ENCODE results near the gene TAF1B. TPM values are rescaled to one million over a fixed set of nuclear protein-coding genes. Genes with fewer than 3 reads are reported as not detected.

The TAF1B gene
- total RNA-seq, 2 donors from 2014 or later: 17.8 to 23.7 TPM

- Mint-ChIP-seq H3K27me3 (ENCODE audit: low read depth) (no peaks in the 10 kb centered on the region), H3K4me3 (peak overlapping the region; percentile 50 to 61), H3K27ac (peak overlapping the region; percentile 85), H3K4me1 (ENCODE audit: low read depth) (peaks cover 24% of the 10 kb centered on the region), H3K9me3 (no peaks in the 10 kb centered on the region), H3K36me3 (ENCODE audit: insufficient read depth in 2 of 2) (no peaks in the 10 kb centered on the region)
- ATAC-seq (replicated peaks in 1 of 2): peak in 1 of 2 donors; percentile 82
- no peak for DNase-seq
Observed at GRCh38 chr2:9965119-9965822, 122.0 kb downstream of the TAF1B start.

- ATAC-seq (replicated peaks in 1 of 2): no peak
- H3K9me3 Mint-ChIP-seq: no peaks in the 10 kb centered on the region
- peaks cover 24% of the 10 kb centered on the region for H3K4me1 Mint-ChIP-seq (ENCODE audit: low read depth)
- H3K27me3 Mint-ChIP-seq (ENCODE audit: low read depth): no peaks in the 10 kb centered on the region
- H3K27ac Mint-ChIP-seq: no peak overlapping the region
- no peaks in the 10 kb centered on the region for H3K36me3 Mint-ChIP-seq (ENCODE audit: insufficient read depth in 2 of 2)
- DNase-seq: no peak
- no peak overlapping the region for H3K4me3 Mint-ChIP-seq
Observed at GRCh38 chr2:9966491-9967022, 123.3 kb downstream of the TAF1B start.

- Mint-ChIP-seq H3K4me3 (no peak overlapping the region), H3K36me3 (ENCODE audit: insufficient read depth in 2 of 2) (no peaks in the 10 kb centered on the region), H3K4me1 (ENCODE audit: low read depth) (peaks cover 24% of the 10 kb centered on the region), H3K27ac (no peak overlapping the region), H3K9me3 (no peaks in the 10 kb centered on the region), H3K27me3 (ENCODE audit: low read depth) (no peaks in the 10 kb centered on the region)
- DNase-seq (no peak), ATAC-seq (replicated peaks in 1 of 2) (no peak)
Observed at GRCh38 chr2:9967053-9967775, 123.9 kb downstream of the TAF1B start.

GRCh38 chr2:9968553-9969497 lies 125.6 kb downstream of the TAF1B start:
- DNase-seq: no peak
- H3K9me3 Mint-ChIP-seq: no peaks in the 10 kb centered on the region
- H3K36me3 Mint-ChIP-seq (ENCODE audit: insufficient read depth in 2 of 2): no peaks in the 10 kb centered on the region
- H3K27ac Mint-ChIP-seq: no peak overlapping the region
- no peak for ATAC-seq (replicated peaks in 1 of 2)
- no peak overlapping the region for H3K4me3 Mint-ChIP-seq
- no peaks in the 10 kb centered on the region for H3K27me3 Mint-ChIP-seq (ENCODE audit: low read depth)
- H3K4me1 Mint-ChIP-seq (ENCODE audit: low read depth): peaks cover 35% of the 10 kb centered on the region

- no peak overlapping the region for H3K27ac Mint-ChIP-seq
- peaks cover 40% of the 10 kb centered on the region for H3K4me1 Mint-ChIP-seq (ENCODE audit: low read depth)
- no peaks in the 10 kb centered on the region for H3K27me3 Mint-ChIP-seq (ENCODE audit: low read depth)
- DNase-seq (no peak), ATAC-seq (replicated peaks in 1 of 2) (no peak)
- no peaks in the 10 kb centered on the region for H3K9me3 Mint-ChIP-seq
- H3K36me3 Mint-ChIP-seq (ENCODE audit: insufficient read depth in 2 of 2): no peaks in the 10 kb centered on the region
- H3K4me3 Mint-ChIP-seq: no peak overlapping the region
Observed at GRCh38 chr2:9970200-9971044, 127.1 kb downstream of the TAF1B start.

GRCh38 chr2:9971105-9971818 lies 128.0 kb downstream of the TAF1B start:
- DNase-seq (no peak), ATAC-seq (replicated peaks in 1 of 2) (no peak)
- Mint-ChIP-seq H3K27ac (no peak overlapping the region), H3K36me3 (ENCODE audit: insufficient read depth in 2 of 2) (no peaks in the 10 kb centered on the region), H3K9me3 (no peaks in the 10 kb centered on the region), H3K4me1 (ENCODE audit: low read depth) (peaks cover 43% of the 10 kb centered on the region), H3K4me3 (no peak overlapping the region), H3K27me3 (ENCODE audit: low read depth) (no peaks in the 10 kb centered on the region)

GRCh38 chr2:9971890-9972289 lies 128.6 kb downstream of the TAF1B start:
- Mint-ChIP-seq H3K9me3 (no peaks in the 10 kb centered on the region), H3K36me3 (ENCODE audit: insufficient read depth in 2 of 2) (peaks cover 0 to 3% of the 10 kb centered on the region in 2 donors), H3K27me3 (ENCODE audit: low read depth) (no peaks in the 10 kb centered on the region), H3K4me1 (ENCODE audit: low read depth) (peaks cover 49% of the 10 kb centered on the region), H3K4me3 (no peak overlapping the region), H3K27ac (no peak overlapping the region)
- ATAC-seq (replicated peaks in 1 of 2) (no peak), DNase-seq (no peak)

- Mint-ChIP-seq H3K4me1 (ENCODE audit: low read depth) (peaks cover 56% of the 10 kb centered on the region), H3K36me3 (ENCODE audit: insufficient read depth in 2 of 2) (peaks cover 0 to 7% of the 10 kb centered on the region in 2 donors), H3K4me3 (no peak overlapping the region), H3K9me3 (peaks cover 0 to 1% of the 10 kb centered on the region in 2 donors), H3K27ac (no peak overlapping the region), H3K27me3 (ENCODE audit: low read depth) (peaks cover 1% of the 10 kb centered on the region)
- DNase-seq (no peak), ATAC-seq (replicated peaks in 1 of 2) (no peak)
Observed at GRCh38 chr2:9972621-9973479, 129.6 kb downstream of the TAF1B start.

GRCh38 chr2:9973690-9974089 lies 130.4 kb downstream of the TAF1B start:
- Mint-ChIP-seq H3K27ac (no peak overlapping the region), H3K9me3 (peaks cover 0 to 5% of the 10 kb centered on the region in 2 donors), H3K4me1 (ENCODE audit: low read depth) (peaks cover 60% of the 10 kb centered on the region), H3K4me3 (no peak overlapping the region), H3K27me3 (ENCODE audit: low read depth) (peaks cover 7% of the 10 kb centered on the region), H3K36me3 (ENCODE audit: insufficient read depth in 2 of 2) (peaks cover 3 to 15% of the 10 kb centered on the region in 2 donors)
- ATAC-seq (replicated peaks in 1 of 2) (no peak), DNase-seq (no peak)

GRCh38 chr2:9974343-9974742 lies 131.1 kb downstream of the TAF1B start:
- Mint-ChIP-seq H3K36me3 (ENCODE audit: insufficient read depth in 2 of 2) (peaks cover 3 to 16% of the 10 kb centered on the region in 2 donors), H3K27me3 (ENCODE audit: low read depth) (peaks cover 7% of the 10 kb centered on the region), H3K4me3 (no peak overlapping the region), H3K4me1 (ENCODE audit: low read depth) (peaks cover 61% of the 10 kb centered on the region), H3K9me3 (peaks cover 0 to 5% of the 10 kb centered on the region in 2 donors), H3K27ac (no peak overlapping the region)
- no peak for DNase-seq
- ATAC-seq (replicated peaks in 1 of 2): no peak

- Mint-ChIP-seq H3K27me3 (ENCODE audit: low read depth) (peaks cover 11% of the 10 kb centered on the region), H3K27ac (no peak overlapping the region), H3K4me3 (peak overlapping the region in 1 of 2 donors; percentile 14), H3K36me3 (ENCODE audit: insufficient read depth in 2 of 2) (peaks cover 3 to 16% of the 10 kb centered on the region in 2 donors), H3K4me1 (ENCODE audit: low read depth) (peaks cover 69% of the 10 kb centered on the region), H3K9me3 (peaks cover 0 to 5% of the 10 kb centered on the region in 2 donors)
- DNase-seq: no peak
- no peak for ATAC-seq (replicated peaks in 1 of 2)
Observed at GRCh38 chr2:9975328-9975727, 132.1 kb downstream of the TAF1B start.
